GM12878 (cell line): Measurements from ENCODE around the gene FAM193A. TPM values are rescaled to one million over a fixed set of nuclear protein-coding genes. Genes with fewer than 3 reads are reported as not detected.

Experiments used
- ATAC-seq: fragments of 200-7000 bp; cut with Tn5 transposase; 3 replicates; pipeline ENCODE4 v1.9.1; 2020; ENCODE audit warnings: mild to moderate bottlenecking, moderate library complexity
- BruUV-seq: library from RNA; stranded (reverse); fragments of 400-500 nt; replicated peaks from 2 replicates; lab custom pipeline; 2021; lab: Mats Ljungman, UMichigan
- CTCF ChIA-PET: fragments of 300-600 bp; sonication (Branson Sonifier 250); formaldehyde crosslinking; extraction: SDS; loops from one replicate; lab custom pipeline; 2021; ENCODE audit warnings: inconsistent platforms; lab: Yijun Ruan, JAX
- POLR2A ChIA-PET: fragments of 350-600 bp; formaldehyde crosslinking; extraction: SDS; loops from one replicate; lab custom pipeline; 2021; ENCODE audit warnings: inconsistent platforms; lab: Charles Lee
- RAD21 ChIA-PET: fragments of 300-600 bp; sonication (Branson Sonifier 250); formaldehyde crosslinking; loops from one replicate; lab custom pipeline; 2023; ENCODE audit warnings: antibody characterized with exemption; ENCODE audit not compliant: unreplicated experiment; lab: Charles Lee
- SMC1A ChIA-PET: fragments of 300-600 bp; sonication (Branson Sonifier 250); formaldehyde crosslinking; loops from one replicate; lab custom pipeline; 2023; ENCODE audit not compliant: unreplicated experiment, uncharacterized antibody; lab: Charles Lee
- DNase-seq: peaks from one replicate; pipeline ENCODE4 v3.0.0-alpha.2; 2011; ENCODE audit warnings: low read depth, low spot score
- FAIRE-seq: peaks from 3 replicates; lab custom pipeline; 2011; peaks lifted over from hg19 to GRCh38; lab: Jason Lieb, UNC
- H2AFZ ChIP-seq: 2 replicates; pipeline ENCODE4 v1.6.0; 2011; ENCODE audit warnings: low read depth, low read length, control low read depth; ENCODE audit not compliant: control insufficient read depth
- H3K27ac ChIP-seq: 2 replicates; pipeline ENCODE4 v1.5.1; 2011; ENCODE audit warnings: control low read depth; ENCODE audit not compliant: control insufficient read depth, insufficient read depth
- H3K27me3 ChIP-seq, 2 experiments: replicated peaks in 1 of 2; 2 replicates each; pipeline versions ENCODE4 v1.6.0 to v1.6.1; 2011; ENCODE audit warnings: low read length in 1 of 2; ENCODE audit not compliant: control insufficient read depth in 2 of 2, insufficient read depth in 2 of 2
- H3K36me3 ChIP-seq, 2 experiments: 2 replicates each; pipeline ENCODE4 v1.5.1; 2011; ENCODE audit warnings: low read length in 1 of 2; ENCODE audit not compliant: control insufficient read depth in 2 of 2, insufficient read depth in 2 of 2
- H3K4me1 ChIP-seq: 2 replicates; pipeline ENCODE4 v1.6.1; 2011; ENCODE audit warnings: mild to moderate bottlenecking, low read length, moderate library complexity, mixed read lengths; ENCODE audit not compliant: control insufficient read depth, insufficient read depth
- H3K4me2 ChIP-seq: 2 replicates; pipeline ENCODE4 v1.6.0; 2011; ENCODE audit warnings: control low read depth; ENCODE audit not compliant: control insufficient read depth, insufficient read depth
- H3K4me3 ChIP-seq: fragments of 200-600 bp; sonication (generic); 2 replicates; pipeline ENCODE4 v1.5.1; 2016
- H3K79me2 ChIP-seq: 2 replicates; pipeline ENCODE4 v1.6.0; 2011; ENCODE audit warnings: low read length; ENCODE audit not compliant: control insufficient read depth, insufficient read depth
- H3K9ac ChIP-seq: 2 replicates; pipeline ENCODE4 v1.8.0; 2011; ENCODE audit warnings: low read length, control low read depth, mixed read lengths; ENCODE audit not compliant: control insufficient read depth, insufficient read depth
- H3K9me3 ChIP-seq: replicated peaks from 3 replicates; pipeline ENCODE4 v1.5.1; 2011; ENCODE audit warnings: mild to moderate bottlenecking, low read length; ENCODE audit not compliant: control insufficient read depth, insufficient read depth
- H4K20me1 ChIP-seq: 2 replicates; pipeline ENCODE4 v1.6.0; 2011; ENCODE audit not compliant: control insufficient read depth, insufficient read depth
- CEBPB ChIP-seq, 2 experiments: fragments of 150-350 bp in 1 of 2; IDR thresholded peaks; 2 replicates each; pipeline ENCODE4 v1.6.1; 2012 to 2014; ENCODE audit warnings: low read depth in 2 of 2, low read length in 2 of 2, borderline replicate concordance in 1 of 2, inconsistent platforms in 1 of 2
- ETV6 ChIP-seq, 2 experiments: fragments of 450-650 bp in 1 of 2; IDR thresholded peaks in 1 of 2; conservative IDR thresholded peaks in 1 of 2; 2 replicates each; pipeline ENCODE4 v1.6.1; 2014; ENCODE audit warnings: antibody characterized with exemption in 1 of 2, borderline replicate concordance in 1 of 2, low read depth in 1 of 2, mild to moderate bottlenecking in 1 of 2, moderate library complexity in 1 of 2
- MXI1 ChIP-seq: fragments of 150-350 bp; IDR thresholded peaks from 2 replicates; pipeline ENCODE4 v1.6.1; 2011; ENCODE audit warnings: low read depth, mild to moderate bottlenecking, inconsistent platforms, low read length, improper control_type of control experiment
- NR2F1 ChIP-seq: fragments of 450-650 bp; conservative IDR thresholded peaks from 2 replicates; pipeline ENCODE4 v1.6.1; 2017; ENCODE audit warnings: mild to moderate bottlenecking
- RBBP5 ChIP-seq: fragments of 200-600 bp; sonication (generic); conservative IDR thresholded peaks from 2 replicates; pipeline ENCODE4 v1.6.1; 2016
- SKIL ChIP-seq: fragments of 450-650 bp; IDR thresholded peaks from 2 replicates; pipeline ENCODE4 v1.6.1; 2017; ENCODE audit warnings: mild to moderate bottlenecking, low read depth, inconsistent platforms; ENCODE audit not compliant: poor library complexity, severe bottlenecking
- SREBF1 ChIP-seq: IDR thresholded peaks from 2 replicates; pipeline ENCODE4 v1.6.1; 2012; ENCODE audit warnings: mild to moderate bottlenecking, low read length
- ZBTB11 ChIP-seq: fragments of 450-650 bp; formaldehyde crosslinking; IDR thresholded peaks from 2 replicates; pipeline ENCODE4 v1.5.0; 2022; ENCODE audit warnings: mild to moderate bottlenecking, missing genetic modification characterization
- ZZZ3 ChIP-seq: IDR thresholded peaks from 2 replicates; pipeline ENCODE4 v1.6.1; 2011; ENCODE audit warnings: low read depth; ENCODE audit not compliant: control insufficient read depth, insufficient read length
- WGBS: methylation state at CpG from one replicate; pipeline ENCODE4 v1.1.6; 2016; ENCODE audit warnings: low lambda C conversion rate; ENCODE audit not compliant: insufficient replicate concordance, insufficient coverage; ENCODE audit errors: missing lambda C conversion rate; 5-methylcytosine and 5-hydroxymethylcytosine counted together
- in situ Hi-C: fragments of 300-500 bp; cut with MboI; formaldehyde crosslinking; loops from 9 replicates; pipeline ENCODE4 v1.14.3; 2018; ENCODE audit warnings: mixed read lengths
- intact Hi-C: fragments of 100-400 bp; cut with micrococcal nuclease; formaldehyde crosslinking; loops from one replicate; pipeline ENCODE4 v1.14.2; 2022; ENCODE audit not compliant: unreplicated experiment
- polyA plus RNA-seq, 11 experiments: library from polyadenylated mRNA; depleted of rRNA in 4 of 11; unstranded in 6 of 11; stranded (reverse) in 5 of 11; fragments of >200 nt; fragmentation: Nextera tagmentation in 4 of 11; fragmentation: Illumina TruSeq in 1 of 11; extraction: Ambion mirVana in 4 of 11; extraction: Trizol in 1 of 11; gene quantifications; 1 replicate in 1 of 11; 2 replicates in 10 of 11; pipeline versions ENCODE4 v1.2.1 to v1.2.3, GENCODE V29; 2011 to 2016; ENCODE audit warnings: inconsistent platforms in 2 of 11, missing spikeins in 2 of 11, low read depth in 1 of 11
- total RNA-seq, 4 experiments: library from RNA; depleted of rRNA in 3 of 4; stranded (reverse); fragments of >200 nt in 3 of 4; fragmentation: Illumina TruSeq in 1 of 4; extraction: Trizol in 1 of 4; gene quantifications; 2 replicates each; pipeline versions ENCODE4 v1.2.1 to v1.2.3, GENCODE V29; 2013 to 2021
- TF ChIP-seq, protein P1 (sequence below): fragments of 450-650 bp; IDR thresholded peaks from 2 replicates; pipeline ENCODE4 v1.6.1; 2016; ENCODE audit warnings: mild to moderate bottlenecking, moderate library complexity, borderline replicate concordance
- TF ChIP-seq, protein P2 (sequence below), 3 experiments: IDR thresholded peaks in 2 of 3; conservative IDR thresholded peaks in 1 of 3; 2 replicates each; pipeline ENCODE4 v1.5.1; 2011; ENCODE audit warnings: low read depth in 3 of 3, low read length in 3 of 3, mild to moderate bottlenecking in 3 of 3, control low read depth in 2 of 3, moderate library complexity in 2 of 3, inconsistent platforms in 1 of 3, mixed read lengths in 1 of 3; ENCODE audit not compliant: control insufficient read depth in 2 of 3, insufficient read depth in 1 of 3; ENCODE audit errors: extremely low read depth in 1 of 3

FAM193A gene
- total and polyA plus RNA-seq, 10 of the 15 experiments (the other 5 are each of a cell fraction or from before 2014, with no cell fraction given) = 0.52 to 23.3 (median 7.4) TPM

- peaks cover 73% of the 10 kb centered on the region for H3K79me2 ChIP-seq
- peak overlapping the region; percentile 22 for H3K27ac ChIP-seq
- ChIA-PET CTCF (no interaction called here), POLR2A (interaction anchor here (1.7 kb wide), 1 partner anchor 34 kb away, joined by 3 read pairs; the partner anchor contains the start of gene FAM193A), SMC1A (interaction anchor here (0.7 kb wide), 1 partner anchor 37 kb away, joined by 3 read pairs; no protein-coding TSS in a partner anchor), RAD21 (no interaction called here)
- intact Hi-C loops (no loop called here), in situ Hi-C loops (no loop called here)
- H3K4me3 ChIP-seq = 0 out of 2 replicates have a peak overlapping the region, but pooled peaks have one; percentile 22
- FAIRE-seq = no peak
- no peaks in the 10 kb centered on the region for H4K20me1 ChIP-seq
- 81% methylated on average over 4 of the region's 4 CpGs for WGBS
- peaks cover 21% of the 10 kb centered on the region for H3K4me1 ChIP-seq
- no TSS peak for BruUV-seq
- H3K9ac ChIP-seq = no peak overlapping the region
- peak overlapping the region; percentile 52 for H3K4me2 ChIP-seq
- ATAC-seq = peak; percentile 10; the same call in 1 of the 3 replicates
- no peaks in the 10 kb centered on the region for H3K9me3 ChIP-seq
- no peak for DNase-seq
- no peaks in the 10 kb centered on the region for H3K27me3 ChIP-seq
- H3K36me3 ChIP-seq = peaks cover 0 to 1% of the 10 kb centered on the region in 2 experiments; a peak in 2 of 4 replicates
- no peak overlapping the region for H2AFZ ChIP-seq
- TF ChIP-seq CEBPB (IDR thresholded peaks at IDR 0.05; ENCODE audit: borderline replicate concordance in 1 of 2, low read depth in 2 of 2, low read length in 2 of 2) (no peak), ZZZ3 (no peak), MXI1 (no peak), NR2F1 (no peak), RBBP5 (no peak), ZBTB11 (CRISPR knock-in tag) (no peak), SKIL (no peak), ETV6 (conservative IDR thresholded peaks at IDR 0.05 in 1 of 2, IDR thresholded peaks at IDR 0.05 in 1 of 2; ENCODE audit: borderline replicate concordance in 1 of 2, low read depth in 1 of 2) (no peak), SREBF1 (no peak)
- TF ChIP-seq, protein P1, sequence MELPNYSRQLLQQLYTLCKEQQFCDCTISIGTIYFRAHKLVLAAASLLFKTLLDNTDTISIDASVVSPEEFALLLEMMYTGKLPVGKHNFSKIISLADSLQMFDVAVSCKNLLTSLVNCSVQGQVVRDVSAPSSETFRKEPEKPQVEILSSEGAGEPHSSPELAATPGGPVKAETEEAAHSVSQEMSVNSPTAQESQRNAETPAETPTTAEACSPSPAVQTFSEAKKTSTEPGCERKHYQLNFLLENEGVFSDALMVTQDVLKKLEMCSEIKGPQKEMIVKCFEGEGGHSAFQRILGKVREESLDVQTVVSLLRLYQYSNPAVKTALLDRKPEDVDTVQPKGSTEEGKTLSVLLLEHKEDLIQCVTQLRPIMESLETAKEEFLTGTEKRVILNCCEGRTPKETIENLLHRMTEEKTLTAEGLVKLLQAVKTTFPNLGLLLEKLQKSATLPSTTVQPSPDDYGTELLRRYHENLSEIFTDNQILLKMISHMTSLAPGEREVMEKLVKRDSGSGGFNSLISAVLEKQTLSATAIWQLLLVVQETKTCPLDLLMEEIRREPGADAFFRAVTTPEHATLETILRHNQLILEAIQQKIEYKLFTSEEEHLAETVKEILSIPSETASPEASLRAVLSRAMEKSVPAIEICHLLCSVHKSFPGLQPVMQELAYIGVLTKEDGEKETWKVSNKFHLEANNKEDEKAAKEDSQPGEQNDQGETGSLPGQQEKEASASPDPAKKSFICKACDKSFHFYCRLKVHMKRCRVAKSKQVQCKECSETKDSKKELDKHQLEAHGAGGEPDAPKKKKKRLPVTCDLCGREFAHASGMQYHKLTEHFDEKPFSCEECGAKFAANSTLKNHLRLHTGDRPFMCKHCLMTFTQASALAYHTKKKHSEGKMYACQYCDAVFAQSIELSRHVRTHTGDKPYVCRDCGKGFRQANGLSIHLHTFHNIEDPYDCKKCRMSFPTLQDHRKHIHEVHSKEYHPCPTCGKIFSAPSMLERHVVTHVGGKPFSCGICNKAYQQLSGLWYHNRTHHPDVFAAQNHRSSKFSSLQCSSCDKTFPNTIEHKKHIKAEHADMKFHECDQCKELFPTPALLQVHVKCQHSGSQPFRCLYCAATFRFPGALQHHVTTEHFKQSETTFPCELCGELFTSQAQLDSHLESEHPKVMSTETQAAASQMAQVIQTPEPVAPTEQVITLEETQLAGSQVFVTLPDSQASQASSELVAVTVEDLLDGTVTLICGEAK = no peak
- TF ChIP-seq, protein P2, sequence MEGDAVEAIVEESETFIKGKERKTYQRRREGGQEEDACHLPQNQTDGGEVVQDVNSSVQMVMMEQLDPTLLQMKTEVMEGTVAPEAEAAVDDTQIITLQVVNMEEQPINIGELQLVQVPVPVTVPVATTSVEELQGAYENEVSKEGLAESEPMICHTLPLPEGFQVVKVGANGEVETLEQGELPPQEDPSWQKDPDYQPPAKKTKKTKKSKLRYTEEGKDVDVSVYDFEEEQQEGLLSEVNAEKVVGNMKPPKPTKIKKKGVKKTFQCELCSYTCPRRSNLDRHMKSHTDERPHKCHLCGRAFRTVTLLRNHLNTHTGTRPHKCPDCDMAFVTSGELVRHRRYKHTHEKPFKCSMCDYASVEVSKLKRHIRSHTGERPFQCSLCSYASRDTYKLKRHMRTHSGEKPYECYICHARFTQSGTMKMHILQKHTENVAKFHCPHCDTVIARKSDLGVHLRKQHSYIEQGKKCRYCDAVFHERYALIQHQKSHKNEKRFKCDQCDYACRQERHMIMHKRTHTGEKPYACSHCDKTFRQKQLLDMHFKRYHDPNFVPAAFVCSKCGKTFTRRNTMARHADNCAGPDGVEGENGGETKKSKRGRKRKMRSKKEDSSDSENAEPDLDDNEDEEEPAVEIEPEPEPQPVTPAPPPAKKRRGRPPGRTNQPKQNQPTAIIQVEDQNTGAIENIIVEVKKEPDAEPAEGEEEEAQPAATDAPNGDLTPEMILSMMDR (IDR thresholded peaks at IDR 0.05 in 2 of 3, conservative IDR thresholded peaks at IDR 0.05 in 1 of 3; ENCODE audit: control insufficient read depth in 2 of 3, extremely low read depth in 1 of 3, insufficient read depth in 1 of 3, low read depth in 3 of 3, low read length in 3 of 3) = no peak
Observed at GRCh38 chr4:2570036-2570435, 33.6 kb downstream of the FAM193A start.
